Keratinocyte (primary cell): ENCODE data around the gene PIGZ. TPM values are rescaled to one million over a fixed set of nuclear protein-coding genes. Genes with fewer than 3 reads are reported as not detected.

Experiments
- DNase-seq: peaks from one replicate; pipeline ENCODE4 v3.0.0-alpha.2; 2011; ENCODE audit warnings: low read depth, missing footprints, low spot score
- FAIRE-seq: peaks from 2 replicates; lab custom pipeline; 2011; peaks lifted over from hg19 to GRCh38; lab: Jason Lieb, UNC
- H2AFZ ChIP-seq: 2 replicates; pipeline ENCODE4 v1.6.0; 2012; ENCODE audit warnings: low read length, control low read depth, inconsistent platforms; ENCODE audit not compliant: control insufficient read depth
- H3K27ac ChIP-seq: 2 replicates; pipeline ENCODE4 v1.5.1; 2011; ENCODE audit warnings: low read length; ENCODE audit not compliant: control insufficient read depth, insufficient read depth
- H3K27me3 ChIP-seq: 3 replicates; pipeline ENCODE4 v1.6.0; 2011; ENCODE audit warnings: low read length; ENCODE audit not compliant: control insufficient read depth, insufficient read depth; ENCODE audit errors: extremely low read depth
- H3K36me3 ChIP-seq, 2 experiments: 2 replicates in 1 of 2; 3 replicates in 1 of 2; pipeline ENCODE4 v1.5.1; 2011; ENCODE audit warnings: low read length in 2 of 2, mild to moderate bottlenecking in 1 of 2; ENCODE audit not compliant: control insufficient read depth in 2 of 2, insufficient read depth in 2 of 2; ENCODE audit errors: extremely low read depth in 1 of 2
- H3K4me1 ChIP-seq: 3 replicates; pipeline ENCODE4 v1.5.1; 2011; ENCODE audit warnings: low read length; ENCODE audit not compliant: control insufficient read depth, insufficient read depth; ENCODE audit errors: extremely low read depth
- H3K4me2 ChIP-seq: 3 replicates; pipeline ENCODE4 v1.6.0; 2011; ENCODE audit warnings: low read depth, low read length; ENCODE audit not compliant: control insufficient read depth, insufficient read depth; ENCODE audit errors: extremely low read depth
- H3K4me3 ChIP-seq, 3 experiments: fragments of 200-600 bp in 1 of 3; sonication (generic) in 1 of 3; 2 replicates in 2 of 3; 3 replicates in 1 of 3; pipeline ENCODE4 v1.5.1; 2011 to 2016; ENCODE audit warnings: low read length in 3 of 3, mild to moderate bottlenecking in 3 of 3, control low read depth in 2 of 3, inconsistent platforms in 1 of 3, low read depth in 1 of 3, mixed read lengths in 1 of 3, mixed run types in 1 of 3, moderate library complexity in 1 of 3; ENCODE audit not compliant: control insufficient read depth in 2 of 3, insufficient read depth in 2 of 3; ENCODE audit errors: extremely low read depth in 1 of 3
- H3K79me2 ChIP-seq: 2 replicates; pipeline ENCODE4 v1.6.0; 2012; ENCODE audit warnings: low read length; ENCODE audit not compliant: control insufficient read depth, insufficient read depth
- H3K9ac ChIP-seq: 3 replicates; pipeline ENCODE4 v1.6.0; 2011; ENCODE audit warnings: low read length; ENCODE audit not compliant: control insufficient read depth, insufficient read depth; ENCODE audit errors: extremely low read depth
- H3K9me1 ChIP-seq: 3 replicates; pipeline ENCODE4 v1.6.0; 2011; ENCODE audit warnings: low read length; ENCODE audit not compliant: control insufficient read depth, insufficient read depth; ENCODE audit errors: extremely low read depth
- H3K9me3 ChIP-seq: 2 replicates; pipeline ENCODE4 v1.5.1; 2012; ENCODE audit warnings: low read depth, low read length; ENCODE audit not compliant: control insufficient read depth
- H4K20me1 ChIP-seq: 3 replicates; pipeline ENCODE4 v1.6.0; 2011; ENCODE audit warnings: low read length; ENCODE audit not compliant: control insufficient read depth, insufficient read depth; ENCODE audit errors: extremely low read depth
- EZH2 ChIP-seq: IDR thresholded peaks from one replicate; pipeline ENCODE4 v1.6.1; 2012; ENCODE audit warnings: inconsistent platforms, mild to moderate bottlenecking, low read length, moderate library complexity
- dilution Hi-C: fragments of 300-500 bp; cut with MboI; formaldehyde crosslinking; loops from one replicate; pipeline ENCODE4 v1.7.0; 2020; ENCODE audit warnings: low sequenced_read_pairs; ENCODE audit not compliant: extremely low pct_ligation_motif_present
- polyA plus RNA-seq, 5 experiments: library from polyadenylated mRNA; depleted of rRNA in 3 of 5; stranded (reverse) in 3 of 5; stranded (forward) in 1 of 5; unstranded in 1 of 5; fragments of >200 nt; gene quantifications; 1 replicate in 1 of 5; 2 replicates in 3 of 5; 3 replicates in 1 of 5; pipeline versions ENCODE4 v1.2.1 to v1.2.3, GENCODE V29; 2011 to 2012; ENCODE audit warnings: missing spikeins in 2 of 5, low read depth in 1 of 5, low replicate concordance in 1 of 5
- TF ChIP-seq, protein P1 (sequence below), 3 experiments: IDR thresholded peaks in 1 of 3; conservative IDR thresholded peaks in 1 of 3; optimal IDR thresholded peaks in 1 of 3; 2 replicates in 2 of 3; 3 replicates in 1 of 3; pipeline versions ENCODE3 to v1.5.1; 2011; ENCODE audit warnings: low read length in 3 of 3, mild to moderate bottlenecking in 3 of 3, moderate library complexity in 2 of 3, control low read depth in 1 of 3, inconsistent platforms in 1 of 3; ENCODE audit not compliant: insufficient read depth in 2 of 3; ENCODE audit errors: extremely low read depth in 1 of 3

PIGZ gene
- polyA plus RNA-seq, 1 donor (not counting 4 experiments of a cell fraction or from before 2014, with no cell fraction given) = 1.4 TPM

GRCh38 chr3:196994056-196994455, 25.4 kb upstream of the PIGZ start:
- Histone ChIP-seq H3K4me1 (peaks cover 16% of the 10 kb centered on the region), H3K4me3 (no peak overlapping the region), H3K9me1 (no peaks in the 10 kb centered on the region), H2AFZ (no peak overlapping the region), H3K9ac (no peak overlapping the region), H3K27me3 (peaks cover 3% of the 10 kb centered on the region), H4K20me1 (no peaks in the 10 kb centered on the region), H3K9me3 (no peaks in the 10 kb centered on the region), H3K36me3 (no peaks in the 10 kb centered on the region), H3K27ac (no peak overlapping the region), H3K4me2 (no peak overlapping the region), H3K79me2 (no peaks in the 10 kb centered on the region)
- dilution Hi-C loops = no loop called here
- DNase-seq = no peak
- no peak for TF ChIP-seq EZH2
- TF ChIP-seq, protein P1, sequence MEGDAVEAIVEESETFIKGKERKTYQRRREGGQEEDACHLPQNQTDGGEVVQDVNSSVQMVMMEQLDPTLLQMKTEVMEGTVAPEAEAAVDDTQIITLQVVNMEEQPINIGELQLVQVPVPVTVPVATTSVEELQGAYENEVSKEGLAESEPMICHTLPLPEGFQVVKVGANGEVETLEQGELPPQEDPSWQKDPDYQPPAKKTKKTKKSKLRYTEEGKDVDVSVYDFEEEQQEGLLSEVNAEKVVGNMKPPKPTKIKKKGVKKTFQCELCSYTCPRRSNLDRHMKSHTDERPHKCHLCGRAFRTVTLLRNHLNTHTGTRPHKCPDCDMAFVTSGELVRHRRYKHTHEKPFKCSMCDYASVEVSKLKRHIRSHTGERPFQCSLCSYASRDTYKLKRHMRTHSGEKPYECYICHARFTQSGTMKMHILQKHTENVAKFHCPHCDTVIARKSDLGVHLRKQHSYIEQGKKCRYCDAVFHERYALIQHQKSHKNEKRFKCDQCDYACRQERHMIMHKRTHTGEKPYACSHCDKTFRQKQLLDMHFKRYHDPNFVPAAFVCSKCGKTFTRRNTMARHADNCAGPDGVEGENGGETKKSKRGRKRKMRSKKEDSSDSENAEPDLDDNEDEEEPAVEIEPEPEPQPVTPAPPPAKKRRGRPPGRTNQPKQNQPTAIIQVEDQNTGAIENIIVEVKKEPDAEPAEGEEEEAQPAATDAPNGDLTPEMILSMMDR (optimal IDR thresholded peaks at IDR 0.05 in 1 of 3, IDR thresholded peaks at IDR 0.05 in 1 of 3, conservative IDR thresholded peaks at IDR 0.05 in 1 of 3; ENCODE audit: extremely low read depth in 1 of 3, insufficient read depth in 2 of 3, low read length in 3 of 3) = no peak
- FAIRE-seq = no peak

GRCh38 chr3:196992461-196993065, 23.9 kb upstream of the PIGZ start:
- Histone ChIP-seq H4K20me1 (no peaks in the 10 kb centered on the region), H3K27ac (no peak overlapping the region), H3K79me2 (no peaks in the 10 kb centered on the region), H3K27me3 (peaks cover 3% of the 10 kb centered on the region), H3K4me2 (no peak overlapping the region), H3K4me1 (peaks cover 16% of the 10 kb centered on the region), H3K4me3 (no peak overlapping the region), H2AFZ (no peak overlapping the region), H3K9me3 (no peaks in the 10 kb centered on the region), H3K9me1 (no peaks in the 10 kb centered on the region), H3K36me3 (no peaks in the 10 kb centered on the region), H3K9ac (no peak overlapping the region)
- dilution Hi-C loops = no loop called here
- FAIRE-seq (no peak), DNase-seq (no peak)
- TF ChIP-seq EZH2 = no peak
- TF ChIP-seq, protein P1 (optimal IDR thresholded peaks at IDR 0.05 in 1 of 3, IDR thresholded peaks at IDR 0.05 in 1 of 3, conservative IDR thresholded peaks at IDR 0.05 in 1 of 3; ENCODE audit: extremely low read depth in 1 of 3, insufficient read depth in 2 of 3, low read length in 3 of 3) = no peak
